ENCODE results near the gene DENND2C.

DNA sequence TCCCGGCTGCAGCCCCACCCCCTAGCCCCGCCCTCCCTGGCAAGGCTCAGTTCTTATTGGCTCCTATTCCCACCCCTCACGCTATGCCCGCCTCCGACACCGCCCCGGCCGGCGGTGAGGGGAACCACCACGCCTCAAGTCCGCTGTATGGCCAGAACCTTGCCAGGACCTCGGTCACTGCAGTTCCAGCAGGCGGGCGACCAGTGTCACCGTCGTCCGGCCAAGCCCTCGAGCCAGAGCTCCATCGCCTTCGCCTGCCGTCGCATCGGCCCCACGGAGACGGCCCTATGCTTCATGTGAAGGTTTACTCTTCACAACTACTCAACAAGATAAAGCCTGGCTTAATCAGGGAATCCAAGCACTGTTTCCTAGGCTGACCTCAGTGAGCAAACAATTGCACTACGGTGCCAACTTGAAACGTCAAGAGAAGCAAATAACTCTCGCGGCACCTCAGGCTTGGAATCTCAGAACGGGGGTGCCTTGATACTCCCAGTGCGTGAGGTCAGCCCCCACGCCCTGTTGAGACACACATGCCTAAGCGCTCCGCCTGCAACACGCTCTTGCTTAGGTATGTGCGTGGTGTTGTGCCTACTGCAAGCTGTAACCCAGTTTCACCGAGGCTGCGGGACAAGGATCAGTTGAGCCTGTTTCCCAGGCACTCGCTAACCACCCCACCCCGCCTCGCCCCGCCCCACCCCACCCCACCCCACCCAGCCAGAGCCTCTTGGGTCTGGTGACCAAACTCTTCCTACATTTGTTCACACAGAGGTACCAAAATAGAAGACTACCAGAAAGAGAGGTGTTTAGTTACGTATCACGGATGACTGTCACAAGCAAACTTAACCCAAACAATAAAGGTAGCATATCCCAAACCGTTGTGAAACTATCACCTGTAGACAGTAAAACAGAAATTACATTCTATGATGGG, 498 bp upstream of the DENND2C start:
- TF ChIP-seq, protein P1, sequence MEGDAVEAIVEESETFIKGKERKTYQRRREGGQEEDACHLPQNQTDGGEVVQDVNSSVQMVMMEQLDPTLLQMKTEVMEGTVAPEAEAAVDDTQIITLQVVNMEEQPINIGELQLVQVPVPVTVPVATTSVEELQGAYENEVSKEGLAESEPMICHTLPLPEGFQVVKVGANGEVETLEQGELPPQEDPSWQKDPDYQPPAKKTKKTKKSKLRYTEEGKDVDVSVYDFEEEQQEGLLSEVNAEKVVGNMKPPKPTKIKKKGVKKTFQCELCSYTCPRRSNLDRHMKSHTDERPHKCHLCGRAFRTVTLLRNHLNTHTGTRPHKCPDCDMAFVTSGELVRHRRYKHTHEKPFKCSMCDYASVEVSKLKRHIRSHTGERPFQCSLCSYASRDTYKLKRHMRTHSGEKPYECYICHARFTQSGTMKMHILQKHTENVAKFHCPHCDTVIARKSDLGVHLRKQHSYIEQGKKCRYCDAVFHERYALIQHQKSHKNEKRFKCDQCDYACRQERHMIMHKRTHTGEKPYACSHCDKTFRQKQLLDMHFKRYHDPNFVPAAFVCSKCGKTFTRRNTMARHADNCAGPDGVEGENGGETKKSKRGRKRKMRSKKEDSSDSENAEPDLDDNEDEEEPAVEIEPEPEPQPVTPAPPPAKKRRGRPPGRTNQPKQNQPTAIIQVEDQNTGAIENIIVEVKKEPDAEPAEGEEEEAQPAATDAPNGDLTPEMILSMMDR (IDR thresholded peaks at IDR 0.05): peak in 1 of 2 donors; percentile 12
- TF ChIP-seq POLR2A (IDR thresholded peaks at IDR 0.05) (peak in 1 of 2 donors; percentile 39), EP300 (IDR thresholded peaks at IDR 0.05) (no peak), POLR2AphosphoS5 (IDR thresholded peaks at IDR 0.05) (peak in 2 of 3 donors; percentile 72 to 86)
